Kidney (tissue), 14 donors: Measurements from ENCODE around the gene ODC1. TPM values are rescaled to one million over a fixed set of nuclear protein-coding genes. Genes with fewer than 3 reads are reported as not detected.

ENCODE experiments used
- DNase-seq, 5 donors: peaks; one replicate each; pipeline ENCODE4 v3.0.0-alpha.2; 2013 to 2020
- FAIRE-seq: peaks from 2 replicates; lab custom pipeline; 2012; peaks lifted over from hg19 to GRCh38; lab: Jason Lieb, UNC
- H3K27ac ChIP-seq, 2 donors: one replicate each; pipeline ENCODE4 v1.7.0; 2013; ENCODE audit warnings: low read depth in 2 of 2, low read length in 2 of 2, inconsistent platforms in 1 of 2
- H3K27me3 ChIP-seq: one replicate; pipeline ENCODE4 v1.7.1; 2013; ENCODE audit warnings: low read length, inconsistent platforms; ENCODE audit not compliant: control insufficient read depth, insufficient read depth
- H3K36me3 ChIP-seq, 3 donors: one replicate each; pipeline versions ENCODE4 v1.7.0 to v1.7.1; 2013; ENCODE audit warnings: low read length in 3 of 3, control low read depth in 1 of 3, inconsistent platforms in 1 of 3; ENCODE audit not compliant: insufficient read depth in 3 of 3, control insufficient read depth in 2 of 3
- H3K4me1 ChIP-seq, 3 donors: one replicate each; pipeline versions ENCODE4 v1.7.0 to v1.7.1; 2013; ENCODE audit warnings: low read length in 3 of 3, inconsistent platforms in 1 of 3, low read depth in 1 of 3; ENCODE audit not compliant: control insufficient read depth in 2 of 3, insufficient read depth in 2 of 3
- H3K4me3 ChIP-seq, 3 donors: one replicate each; pipeline versions ENCODE4 v1.7.0 to v1.8.1; 2013; ENCODE audit warnings: low read length in 3 of 3, control low read depth in 1 of 3, inconsistent platforms in 1 of 3
- H3K9ac ChIP-seq, 3 donors: one replicate each; pipeline versions ENCODE4 v1.7.0 to v1.7.1; 2013; ENCODE audit warnings: low read length in 3 of 3, control low read depth in 1 of 3, inconsistent platforms in 1 of 3
- H3K9me3 ChIP-seq, 3 donors: one replicate each; pipeline versions ENCODE4 v1.7.0 to v1.7.1; 2013; ENCODE audit warnings: low read length in 3 of 3, control low read depth in 1 of 3, inconsistent platforms in 1 of 3; ENCODE audit not compliant: control insufficient read depth in 2 of 3, insufficient read depth in 1 of 3
- CTCF ChIP-seq: IDR thresholded peaks from 3 replicates; pipeline ENCODE4 v1.5.1; 2012; ENCODE audit warnings: mild to moderate bottlenecking, moderate library complexity, borderline replicate concordance; ENCODE audit not compliant: insufficient read depth; ENCODE audit errors: extremely low read depth
- intact Hi-C: fragments of 100-400 bp; cut with DNase I; formaldehyde crosslinking; loops from one replicate; pipeline ENCODE4 v1.11.1; 2022
- polyA plus RNA-seq: library from polyadenylated mRNA; stranded (reverse); fragments of 350-450 nt; fragmentation: Illumina TruSeq; extraction: RNeasy Lipid Tissue Mini Kit (QIAGEN cat#74804); gene quantifications from one replicate; pipeline ENCODE4 v1.2.3, GENCODE V29; 2014; ENCODE audit warnings: low read depth, low replicate concordance; ENCODE audit not compliant: insufficient read depth
- total RNA-seq: library from RNA; stranded (reverse); fragmentation: NEBNext Ultra II Directional; extraction: Animal tissue kit (Norgen Biotek cat#: 25700); gene quantifications from one replicate; pipeline ENCODE4 v1.2.1, GENCODE V29; 2021
- donor health status: control.
- donor health status: control.
- donor health status: control.
- donor health status: control.
- donor health status: control.
- donor health status: DM: yes; HTN: yes; CAD: no.
- donor health status: Normal renal cell carcinoma (clear cell type).

Gene ODC1
- total and polyA plus RNA-seq, 2 donors from 2014 or later: 94.4 to 97.5 TPM

- FAIRE-seq: no peak
- intact Hi-C loops: no loop called here
These were observed 23.1 kb downstream of the ODC1 start for GRCh38 chr2:10424916-10425505.

GRCh38 chr2:10424051-10424450, 24.1 kb downstream of the ODC1 start:
- H3K27ac ChIP-seq: no peak overlapping the region
- no peak overlapping the region for H3K9ac ChIP-seq
- peaks cover 0 to 29% (median 25%) of the 10 kb centered on the region in 3 donors for H3K36me3 ChIP-seq
- peak; percentile 35 to 83 (median 72) for DNase-seq
- H3K4me1 ChIP-seq: peaks cover 0 to 2% (median 0%) of the 10 kb centered on the region in 3 donors
- FAIRE-seq: no peak
- no peak overlapping the region for H3K4me3 ChIP-seq
- no peaks in the 10 kb centered on the region for H3K27me3 ChIP-seq
- no peak for TF ChIP-seq CTCF
- no peaks in the 10 kb centered on the region for H3K9me3 ChIP-seq
- intact Hi-C loops: no loop called here

More at GRCh38 chr2:10424916-10425505, 23.1 kb downstream of the ODC1 start:
- DNase-seq: peak in 1 of 5 donors; percentile 52
- Histone ChIP-seq H3K4me1 (peaks cover 0 to 2% (median 0%) of the 10 kb centered on the region in 3 donors), H3K27me3 (no peaks in the 10 kb centered on the region), H3K27ac (no peak overlapping the region), H3K9ac (no peak overlapping the region), H3K36me3 (peaks cover 0 to 29% (median 25%) of the 10 kb centered on the region in 3 donors), H3K4me3 (no peak overlapping the region), H3K9me3 (no peaks in the 10 kb centered on the region)
- no peak for TF ChIP-seq CTCF

GRCh38 chr2:10423400-10423774, 24.7 kb downstream of the ODC1 start:
- Histone ChIP-seq H3K36me3 (peaks cover 0 to 29% (median 25%) of the 10 kb centered on the region in 3 donors), H3K27ac (no peak overlapping the region), H3K4me1 (peaks cover 0 to under 1% (median 0%) of the 10 kb centered on the region in 3 donors), H3K4me3 (no peak overlapping the region), H3K9me3 (no peaks in the 10 kb centered on the region), H3K27me3 (no peaks in the 10 kb centered on the region), H3K9ac (no peak overlapping the region)
- DNase-seq (peak in 1 of 5 donors; percentile 39), FAIRE-seq (no peak)
- TF ChIP-seq CTCF: no peak
- intact Hi-C loops: no loop called here
